Activated B cell treated with CpG ODN at 0.5 μM for 24 hours (primary cell): ENCODE results near the gene PRDM16. TPM values are rescaled to one million over a fixed set of nuclear protein-coding genes. Genes with fewer than 3 reads are reported as not detected.

Source experiments
- ATAC-seq: fragments of 200-7000 bp; cut with Tn5 transposase; one replicate; pipeline ENCODE4 v1.10.0; 2021; ENCODE audit warnings: low read depth, mild to moderate bottlenecking, moderate library complexity
- CTCF ChIA-PET: fragments of 350-600 bp; sonication (Branson Sonifier 250); formaldehyde crosslinking; loops from one replicate; lab custom pipeline; 2021; ENCODE audit warnings: antibody characterized with exemption; lab: Charles Lee
- POLR2A ChIA-PET: fragments of 350-600 bp; sonication (Branson Sonifier 250); formaldehyde crosslinking; loops from one replicate; lab custom pipeline; 2021; ENCODE audit warnings: antibody characterized with exemption; lab: Charles Lee
- DNase-seq: peaks from one replicate; pipeline ENCODE4 v3.0.0; 2022
- H3K27ac Mint-ChIP-seq: one replicate; pipeline ENCODE4 v1.8.0; 2020; ENCODE audit warnings: mixed read lengths
- H3K27me3 Mint-ChIP-seq: one replicate; pipeline ENCODE4 v1.8.0; 2021; ENCODE audit warnings: mixed read lengths
- H3K36me3 Mint-ChIP-seq: one replicate; pipeline ENCODE4 v1.8.0; 2021; ENCODE audit warnings: low read depth, mixed read lengths
- H3K4me1 Mint-ChIP-seq: one replicate; pipeline ENCODE4 v1.8.0; 2021; ENCODE audit warnings: mixed read lengths
- H3K4me3 Mint-ChIP-seq: one replicate; pipeline ENCODE4 v1.8.0; 2020; ENCODE audit warnings: mild to moderate bottlenecking, mixed read lengths
- H3K9me3 Mint-ChIP-seq: one replicate; pipeline ENCODE4 v1.8.0; 2020; ENCODE audit warnings: mixed read lengths
- intact Hi-C: fragments of 100-400 bp; cut with micrococcal nuclease; formaldehyde crosslinking; loops from one replicate; pipeline ENCODE4 v1.15.1; 2024
- total RNA-seq: library from RNA; stranded (reverse); gene quantifications from 2 replicates; pipeline ENCODE4 v1.2.3, GENCODE V29; 2022
- TF ChIP-seq, protein P1 (sequence below): fragments of 200-600 bp; IDR thresholded peaks from one replicate; pipeline ENCODE4 v1.8.0; 2022; ENCODE audit warnings: antibody characterized with exemption, mild to moderate bottlenecking

The PRDM16 gene
- total RNA-seq, 1 donor from 2014 or later = not detected

- intact Hi-C loops = no loop called here
These were observed 208.6 kb downstream of the PRDM16 start for GRCh38 chr1:3277623-3278022.

DNA sequence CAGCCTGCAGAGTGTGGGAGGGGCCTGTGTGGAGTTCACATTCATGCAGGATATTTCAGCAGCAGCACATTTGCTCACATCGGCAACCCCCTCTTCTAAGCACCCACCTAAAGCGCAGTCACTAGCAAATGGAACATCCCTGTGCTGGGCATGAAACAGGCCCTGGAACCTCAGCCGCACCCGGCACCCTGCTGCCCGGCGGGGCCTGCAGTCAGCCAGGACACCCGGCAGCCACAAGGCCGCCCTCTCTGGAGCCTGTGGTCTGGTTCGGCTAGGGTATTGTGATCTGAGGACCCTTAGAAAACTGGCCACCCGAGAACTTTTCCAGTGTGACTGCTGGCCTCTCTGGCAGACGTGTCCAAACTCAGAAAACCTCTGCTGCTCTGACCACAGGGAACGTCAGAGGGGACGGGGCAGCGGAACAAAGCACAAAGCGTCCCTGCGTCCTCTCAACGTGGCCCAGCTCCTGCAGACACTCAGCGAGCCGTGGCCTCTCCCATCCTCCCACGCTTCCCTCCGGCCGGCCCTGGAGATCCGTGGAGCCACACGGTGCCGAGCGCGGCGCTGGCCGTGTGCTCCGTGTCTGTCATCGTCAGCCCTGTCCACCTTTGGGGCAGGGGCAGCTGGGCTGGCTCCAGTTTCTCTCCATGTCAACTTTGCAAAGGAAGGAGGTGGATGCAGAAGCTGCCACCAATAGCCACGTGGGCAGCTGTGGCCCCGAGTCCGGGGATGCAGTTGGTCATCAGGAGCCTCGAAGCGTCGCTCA is 209.6 kb downstream of the PRDM16 start:
- Mint-ChIP-seq H3K27ac (no peak overlapping the region), H3K4me1 (no peaks in the 10 kb centered on the region), H3K9me3 (no peaks in the 10 kb centered on the region), H3K36me3 (no peaks in the 10 kb centered on the region), H3K4me3 (no peak overlapping the region), H3K27me3 (no peaks in the 10 kb centered on the region)
- intact Hi-C loops = no loop called here
- TF ChIP-seq, protein P1, sequence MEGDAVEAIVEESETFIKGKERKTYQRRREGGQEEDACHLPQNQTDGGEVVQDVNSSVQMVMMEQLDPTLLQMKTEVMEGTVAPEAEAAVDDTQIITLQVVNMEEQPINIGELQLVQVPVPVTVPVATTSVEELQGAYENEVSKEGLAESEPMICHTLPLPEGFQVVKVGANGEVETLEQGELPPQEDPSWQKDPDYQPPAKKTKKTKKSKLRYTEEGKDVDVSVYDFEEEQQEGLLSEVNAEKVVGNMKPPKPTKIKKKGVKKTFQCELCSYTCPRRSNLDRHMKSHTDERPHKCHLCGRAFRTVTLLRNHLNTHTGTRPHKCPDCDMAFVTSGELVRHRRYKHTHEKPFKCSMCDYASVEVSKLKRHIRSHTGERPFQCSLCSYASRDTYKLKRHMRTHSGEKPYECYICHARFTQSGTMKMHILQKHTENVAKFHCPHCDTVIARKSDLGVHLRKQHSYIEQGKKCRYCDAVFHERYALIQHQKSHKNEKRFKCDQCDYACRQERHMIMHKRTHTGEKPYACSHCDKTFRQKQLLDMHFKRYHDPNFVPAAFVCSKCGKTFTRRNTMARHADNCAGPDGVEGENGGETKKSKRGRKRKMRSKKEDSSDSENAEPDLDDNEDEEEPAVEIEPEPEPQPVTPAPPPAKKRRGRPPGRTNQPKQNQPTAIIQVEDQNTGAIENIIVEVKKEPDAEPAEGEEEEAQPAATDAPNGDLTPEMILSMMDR = no peak
- ATAC-seq = no peak
- no peak for DNase-seq
- POLR2A ChIA-PET = no interaction called here
- CTCF ChIA-PET = no interaction called here

More at GRCh38 chr1:3277623-3278022, 208.6 kb downstream of the PRDM16 start:
- ChIA-PET POLR2A (no interaction called here), CTCF (no interaction called here)
- H3K36me3 Mint-ChIP-seq = no peaks in the 10 kb centered on the region
- TF ChIP-seq, protein P1 = no peak
- H3K4me1 Mint-ChIP-seq = no peaks in the 10 kb centered on the region
- no peak overlapping the region for H3K4me3 Mint-ChIP-seq
- ATAC-seq (no peak), DNase-seq (no peak)
- H3K27ac Mint-ChIP-seq = no peak overlapping the region
- H3K9me3 Mint-ChIP-seq = no peaks in the 10 kb centered on the region
- H3K27me3 Mint-ChIP-seq = no peaks in the 10 kb centered on the region

DNA sequence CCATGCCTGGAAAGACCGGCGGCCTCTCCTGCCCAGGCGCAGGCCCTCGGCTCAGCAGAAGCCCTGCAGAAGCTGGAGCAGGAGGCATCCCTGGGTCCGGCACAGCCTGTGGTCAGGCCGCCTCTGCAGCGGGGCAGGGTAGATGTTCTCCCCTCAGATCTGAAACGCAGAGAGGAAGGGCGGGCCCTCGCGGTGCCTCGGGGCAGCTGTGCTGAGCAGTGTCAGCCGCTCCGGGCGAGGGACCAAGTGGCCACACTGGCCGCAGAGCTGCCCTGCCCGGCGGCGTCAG is 210.1 kb downstream of the PRDM16 start:
- H3K36me3 Mint-ChIP-seq = no peaks in the 10 kb centered on the region
- no peak for ATAC-seq

GRCh38 chr1:3281735-3282134 is 212.7 kb downstream of the PRDM16 start:
- no peaks in the 10 kb centered on the region for H3K4me1 Mint-ChIP-seq
- CTCF ChIA-PET = no interaction called here
- DNase-seq (no peak), ATAC-seq (no peak)
- no peak overlapping the region for H3K27ac Mint-ChIP-seq
- TF ChIP-seq, protein P1 = no peak
- intact Hi-C loops = no loop called here
- no peak overlapping the region for H3K4me3 Mint-ChIP-seq
- no peaks in the 10 kb centered on the region for H3K27me3 Mint-ChIP-seq
- H3K9me3 Mint-ChIP-seq = no peaks in the 10 kb centered on the region
- no peaks in the 10 kb centered on the region for H3K36me3 Mint-ChIP-seq
- POLR2A ChIA-PET = no interaction called here

More for the DNA sequence above, 210.1 kb downstream of the PRDM16 start:
- TF ChIP-seq, protein P1 = no peak
- no peak for DNase-seq
- Mint-ChIP-seq H3K4me1 (no peaks in the 10 kb centered on the region), H3K9me3 (no peaks in the 10 kb centered on the region), H3K27me3 (no peaks in the 10 kb centered on the region), H3K27ac (no peak overlapping the region), H3K4me3 (no peak overlapping the region)
- CTCF ChIA-PET = no interaction called here
- intact Hi-C loops = no loop called here
- POLR2A ChIA-PET = no interaction called here

DNA sequence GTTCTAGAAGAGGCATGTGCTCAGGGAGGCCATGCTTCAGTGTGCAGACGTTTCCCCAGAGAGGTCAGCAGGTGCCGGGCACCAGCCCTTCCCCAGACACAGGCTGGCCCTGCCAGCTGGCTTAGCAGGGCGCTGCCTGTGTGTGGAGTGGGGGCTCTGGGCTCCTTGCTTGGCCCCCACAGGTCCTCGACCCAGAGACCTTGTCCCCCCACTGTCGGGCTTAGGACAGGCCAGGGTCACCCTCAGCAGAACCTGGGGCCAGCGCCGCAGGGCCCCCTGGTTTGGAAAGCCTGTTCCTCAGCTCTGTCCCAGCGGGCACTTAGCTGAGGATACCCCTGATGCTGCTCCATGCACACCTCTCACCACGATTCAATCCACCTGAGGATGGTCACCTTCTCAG is 213.2 kb downstream of the PRDM16 start:
- Mint-ChIP-seq H3K4me1 (no peaks in the 10 kb centered on the region), H3K27me3 (no peaks in the 10 kb centered on the region), H3K36me3 (no peaks in the 10 kb centered on the region), H3K4me3 (no peak overlapping the region), H3K9me3 (no peaks in the 10 kb centered on the region), H3K27ac (no peak overlapping the region)
- no peak for ATAC-seq
- ChIA-PET POLR2A (no interaction called here), CTCF (no interaction called here)
- TF ChIP-seq, protein P1 = no peak
- intact Hi-C loops = no loop called here
- DNase-seq = no peak
